Large intestine (tissue), 3 donors: ENCODE measurements around the gene PTPRN2. TPM values are rescaled to one million over a fixed set of nuclear protein-coding genes. Genes with fewer than 3 reads are reported as not detected.

Source experiments
- DNase-seq, 2 donors: peaks; one replicate each; pipeline versions ENCODE4 v3.0.0 to v3.0.0-alpha.2; 2013
- H3K27ac ChIP-seq: one replicate; pipeline ENCODE4 v1.5.1; 2013; ENCODE audit warnings: low read length
- H3K27me3 ChIP-seq: 2 replicates; pipeline ENCODE4 v1.6.1; 2013; ENCODE audit warnings: low read length; ENCODE audit not compliant: control insufficient read depth, insufficient read depth
- H3K36me3 ChIP-seq: 2 replicates; pipeline ENCODE4 v1.6.1; 2013; ENCODE audit warnings: low read length; ENCODE audit not compliant: control insufficient read depth, insufficient read depth
- H3K4me1 ChIP-seq: one replicate; pipeline ENCODE4 v1.6.1; 2013; ENCODE audit warnings: low read length; ENCODE audit not compliant: control insufficient read depth, insufficient read depth
- H3K4me3 ChIP-seq: one replicate; pipeline ENCODE4 v1.5.1; 2013; ENCODE audit warnings: low read length
- H3K9me3 ChIP-seq: one replicate; pipeline ENCODE4 v1.6.1; 2013; ENCODE audit warnings: mild to moderate bottlenecking, low read depth, low read length, moderate library complexity; ENCODE audit not compliant: control insufficient read depth
- WGBS: methylation state at CpG from one replicate; pipeline ENCODE4 v1.1.5; 2013; ENCODE audit warnings: low lambda C conversion rate; ENCODE audit not compliant: insufficient coverage; 5-methylcytosine and 5-hydroxymethylcytosine counted together
- polyA plus RNA-seq: library from polyadenylated mRNA; unstranded; fragments of 120-200 nt; gene quantifications from one replicate; pipeline ENCODE4 v1.2.1, GENCODE V29; 2013

The PTPRN2 gene
- polyA plus RNA-seq, 1 donor, result 13.4 TPM

GRCh38 chr7:158563911-158564662, 23.5 kb downstream of the PTPRN2 start:
- Histone ChIP-seq H3K27me3 (peaks cover 8% of the 10 kb centered on the region), H3K36me3 (no peaks in the 10 kb centered on the region), H3K4me1 (no peaks in the 10 kb centered on the region), H3K9me3 (peaks cover 2% of the 10 kb centered on the region), H3K4me3 (no peak overlapping the region), H3K27ac (no peak overlapping the region)
- no peak for DNase-seq
- no CpG with 5 or more reads among the region's 11 CpGs for WGBS

GRCh38 chr7:158563051-158563450, 24.6 kb downstream of the PTPRN2 start:
- Histone ChIP-seq H3K9me3 (no peaks in the 10 kb centered on the region), H3K36me3 (no peaks in the 10 kb centered on the region), H3K4me3 (no peak overlapping the region), H3K27me3 (peaks cover 3% of the 10 kb centered on the region), H3K4me1 (no peaks in the 10 kb centered on the region), H3K27ac (no peak overlapping the region)
- 80% methylated on average over 1 of the region's 13 CpGs for WGBS
- DNase-seq, result no peak

- DNase-seq, result no peak
- WGBS, result no CpG with 5 or more reads among the region's 6 CpGs
Measured at GRCh38 chr7:158562517-158562916, 25.1 kb downstream of the PTPRN2 start.

GRCh38 chr7:158561659-158562058, 26.0 kb downstream of the PTPRN2 start:
- Histone ChIP-seq H3K9me3 (peaks cover 2% of the 10 kb centered on the region), H3K36me3 (no peaks in the 10 kb centered on the region), H3K27ac (no peak overlapping the region), H3K4me1 (no peaks in the 10 kb centered on the region), H3K4me3 (no peak overlapping the region), H3K27me3 (peaks cover 3% of the 10 kb centered on the region)
- WGBS, result no CpG with 5 or more reads among the region's 7 CpGs
- no peak for DNase-seq

More at GRCh38 chr7:158562517-158562916, 25.1 kb downstream of the PTPRN2 start:
- no peaks in the 10 kb centered on the region for H3K36me3 ChIP-seq
- H3K27ac ChIP-seq, result no peak overlapping the region
- peaks cover 3% of the 10 kb centered on the region for H3K27me3 ChIP-seq
- no peaks in the 10 kb centered on the region for H3K4me1 ChIP-seq
- no peak overlapping the region for H3K4me3 ChIP-seq
- H3K9me3 ChIP-seq, result no peaks in the 10 kb centered on the region

GRCh38 chr7:158560386-158560785, 27.2 kb downstream of the PTPRN2 start:
- H3K4me1 ChIP-seq, result no peaks in the 10 kb centered on the region
- H3K27ac ChIP-seq, result no peak overlapping the region
- H3K36me3 ChIP-seq, result no peaks in the 10 kb centered on the region
- no peak for DNase-seq
- H3K9me3 ChIP-seq, result peaks cover 4% of the 10 kb centered on the region
- no peak overlapping the region for H3K4me3 ChIP-seq
- no CpG with 5 or more reads among the region's 12 CpGs for WGBS
- H3K27me3 ChIP-seq, result no peaks in the 10 kb centered on the region

GRCh38 chr7:158559356-158559755, 28.3 kb downstream of the PTPRN2 start:
- Histone ChIP-seq H3K4me1 (no peaks in the 10 kb centered on the region), H3K27me3 (no peaks in the 10 kb centered on the region), H3K4me3 (no peak overlapping the region), H3K36me3 (no peaks in the 10 kb centered on the region), H3K27ac (no peak overlapping the region), H3K9me3 (peaks cover 4% of the 10 kb centered on the region)
- no CpG with 5 or more reads among the region's 6 CpGs for WGBS
- DNase-seq, result no peak

GRCh38 chr7:158558816-158559215, 28.8 kb downstream of the PTPRN2 start:
- Histone ChIP-seq H3K27ac (no peak overlapping the region), H3K36me3 (no peaks in the 10 kb centered on the region), H3K4me1 (no peaks in the 10 kb centered on the region), H3K4me3 (no peak overlapping the region), H3K27me3 (no peaks in the 10 kb centered on the region), H3K9me3 (peaks cover 4% of the 10 kb centered on the region)
- WGBS, result no CpG with 5 or more reads among the region's 3 CpGs
- DNase-seq, result no peak

- Histone ChIP-seq H3K9me3 (peaks cover 4% of the 10 kb centered on the region), H3K4me3 (no peak overlapping the region), H3K27ac (no peak overlapping the region), H3K4me1 (no peaks in the 10 kb centered on the region), H3K27me3 (no peaks in the 10 kb centered on the region), H3K36me3 (no peaks in the 10 kb centered on the region)
- no CpG with 5 or more reads among the region's 9 CpGs for WGBS
- DNase-seq, result no peak
Measured at GRCh38 chr7:158557441-158557755, 30.2 kb downstream of the PTPRN2 start.

- Histone ChIP-seq H3K4me3 (no peak overlapping the region), H3K27me3 (no peaks in the 10 kb centered on the region), H3K36me3 (no peaks in the 10 kb centered on the region), H3K9me3 (peaks cover 4% of the 10 kb centered on the region), H3K4me1 (no peaks in the 10 kb centered on the region), H3K27ac (no peak overlapping the region)
- no CpG with 5 or more reads among the region's 69 CpGs for WGBS
- no peak for DNase-seq
Measured at GRCh38 chr7:158556721-158557440, 30.7 kb downstream of the PTPRN2 start.

- H3K9me3 ChIP-seq, result peaks cover 4% of the 10 kb centered on the region
- H3K4me3 ChIP-seq, result no peak overlapping the region
- WGBS, result no CpG with 5 or more reads among the region's 18 CpGs
- no peaks in the 10 kb centered on the region for H3K36me3 ChIP-seq
- DNase-seq, result no peak
- H3K4me1 ChIP-seq, result no peaks in the 10 kb centered on the region
- no peak overlapping the region for H3K27ac ChIP-seq
- no peaks in the 10 kb centered on the region for H3K27me3 ChIP-seq
Measured at GRCh38 chr7:158555034-158555520, 32.5 kb downstream of the PTPRN2 start.
